GM12801 (cell line): ENCODE data around the gene FAM193A.

Experiments
- TF ChIP-seq, protein P1 (sequence below): IDR thresholded peaks from one replicate; pipeline ENCODE4 v1.5.1; 2011; ENCODE audit warnings: control low read depth; ENCODE audit not compliant: insufficient read length; ENCODE audit errors: extremely low read depth

FAM193A gene

DNA sequence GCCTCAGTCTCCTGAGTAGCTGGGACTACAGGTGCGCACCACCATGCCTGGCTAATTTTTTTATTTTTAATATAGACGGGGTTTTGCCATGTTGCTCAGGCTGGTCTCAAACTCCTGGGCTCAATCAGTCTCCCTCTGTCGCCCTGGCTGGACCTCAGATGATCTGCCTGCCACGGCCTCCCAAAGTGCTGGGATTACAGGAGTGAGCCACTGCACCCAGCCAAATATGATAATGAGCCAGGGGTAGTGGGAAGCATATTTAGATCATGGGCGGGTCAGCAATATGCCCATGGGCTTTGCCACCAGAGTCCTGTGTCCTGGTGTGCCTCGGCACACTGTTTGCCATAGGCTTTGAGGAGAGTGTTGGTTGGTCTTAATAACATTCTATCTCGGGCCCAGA, 71.8 kb downstream of the FAM193A start:
- TF ChIP-seq, protein P1, sequence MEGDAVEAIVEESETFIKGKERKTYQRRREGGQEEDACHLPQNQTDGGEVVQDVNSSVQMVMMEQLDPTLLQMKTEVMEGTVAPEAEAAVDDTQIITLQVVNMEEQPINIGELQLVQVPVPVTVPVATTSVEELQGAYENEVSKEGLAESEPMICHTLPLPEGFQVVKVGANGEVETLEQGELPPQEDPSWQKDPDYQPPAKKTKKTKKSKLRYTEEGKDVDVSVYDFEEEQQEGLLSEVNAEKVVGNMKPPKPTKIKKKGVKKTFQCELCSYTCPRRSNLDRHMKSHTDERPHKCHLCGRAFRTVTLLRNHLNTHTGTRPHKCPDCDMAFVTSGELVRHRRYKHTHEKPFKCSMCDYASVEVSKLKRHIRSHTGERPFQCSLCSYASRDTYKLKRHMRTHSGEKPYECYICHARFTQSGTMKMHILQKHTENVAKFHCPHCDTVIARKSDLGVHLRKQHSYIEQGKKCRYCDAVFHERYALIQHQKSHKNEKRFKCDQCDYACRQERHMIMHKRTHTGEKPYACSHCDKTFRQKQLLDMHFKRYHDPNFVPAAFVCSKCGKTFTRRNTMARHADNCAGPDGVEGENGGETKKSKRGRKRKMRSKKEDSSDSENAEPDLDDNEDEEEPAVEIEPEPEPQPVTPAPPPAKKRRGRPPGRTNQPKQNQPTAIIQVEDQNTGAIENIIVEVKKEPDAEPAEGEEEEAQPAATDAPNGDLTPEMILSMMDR: no peak

DNA sequence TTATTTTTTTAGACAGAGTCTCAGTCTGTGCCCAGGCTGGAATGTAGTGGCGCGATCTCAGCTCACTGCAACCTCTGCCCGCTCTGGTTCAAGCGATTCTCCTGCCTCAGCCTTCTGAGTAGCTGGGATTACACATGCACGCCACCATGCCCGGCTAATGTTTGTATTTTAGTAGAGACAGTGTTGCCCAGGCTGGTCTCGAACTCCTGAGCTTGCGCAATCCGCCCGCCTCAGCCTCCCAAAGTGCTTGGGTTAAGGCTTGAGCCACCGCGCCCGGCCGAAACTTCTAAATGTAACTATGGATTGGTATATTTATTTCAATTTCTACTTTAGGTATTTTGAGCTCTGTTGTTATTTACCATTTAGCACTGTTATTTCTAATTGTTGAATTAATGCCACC, 79.4 kb downstream of the FAM193A start:
- TF ChIP-seq, protein P1: no peak

DNA sequence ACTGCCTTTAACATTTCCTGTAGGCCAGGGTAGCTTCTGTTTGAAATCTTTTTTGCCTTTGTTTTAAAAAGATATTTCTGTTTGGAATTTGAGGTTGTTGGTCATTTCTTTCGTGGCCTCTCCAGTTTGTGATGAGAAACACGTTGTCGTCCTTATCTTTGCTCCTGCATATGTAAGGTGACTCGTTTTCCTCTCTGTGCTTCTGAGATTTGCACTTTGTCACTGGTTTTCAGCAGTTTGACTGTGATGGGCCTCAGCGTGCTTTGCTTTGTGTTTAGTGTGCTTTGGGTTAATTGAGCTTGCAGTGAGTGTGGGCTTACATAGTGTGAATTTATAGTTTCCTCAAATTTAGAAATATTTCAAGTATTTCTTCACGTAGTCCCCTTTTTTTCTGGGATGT, 81.5 kb downstream of the FAM193A start:
- TF ChIP-seq, protein P1: no peak

DNA sequence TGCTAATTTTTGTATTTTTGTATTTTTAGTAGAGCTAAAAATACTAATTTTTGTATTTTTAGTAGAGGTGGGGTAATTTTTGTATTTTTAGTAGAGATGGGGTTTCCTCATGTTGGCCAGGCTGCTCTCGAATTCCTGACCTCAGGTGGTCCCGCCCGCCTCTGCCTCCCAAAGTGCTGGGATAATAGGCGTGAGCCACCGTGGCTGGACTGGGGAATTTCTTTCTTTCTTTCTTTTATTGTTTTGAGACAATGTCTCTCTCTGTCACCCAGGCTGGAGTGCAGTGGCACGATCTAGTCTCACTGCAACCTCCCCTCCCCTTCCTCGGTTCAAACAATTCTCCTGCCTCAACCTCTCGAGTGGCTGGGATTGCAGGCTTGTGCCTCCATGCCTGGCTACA, 83.0 kb downstream of the FAM193A start:
- TF ChIP-seq, protein P1: no peak

DNA sequence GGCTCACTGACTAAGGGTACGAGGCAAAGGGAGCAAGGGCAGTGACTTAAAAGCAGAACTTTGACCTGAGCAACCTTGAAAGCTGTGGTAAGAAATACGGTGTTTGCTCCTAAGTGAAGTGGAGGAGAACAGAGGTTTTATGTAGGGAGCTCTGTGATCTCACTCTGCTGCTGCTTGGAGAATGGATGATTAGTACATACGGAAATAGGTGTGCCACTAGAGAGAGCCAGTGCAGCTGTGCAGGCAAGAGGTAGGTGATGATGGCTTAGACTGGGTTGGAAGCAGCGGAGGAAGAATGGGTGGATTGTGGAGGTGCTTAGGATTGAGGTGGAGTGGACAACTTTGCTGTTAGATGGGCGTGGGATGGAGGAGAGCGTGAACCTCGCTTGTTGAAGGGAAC, 85.0 kb downstream of the FAM193A start:
- TF ChIP-seq, protein P1: no peak

DNA sequence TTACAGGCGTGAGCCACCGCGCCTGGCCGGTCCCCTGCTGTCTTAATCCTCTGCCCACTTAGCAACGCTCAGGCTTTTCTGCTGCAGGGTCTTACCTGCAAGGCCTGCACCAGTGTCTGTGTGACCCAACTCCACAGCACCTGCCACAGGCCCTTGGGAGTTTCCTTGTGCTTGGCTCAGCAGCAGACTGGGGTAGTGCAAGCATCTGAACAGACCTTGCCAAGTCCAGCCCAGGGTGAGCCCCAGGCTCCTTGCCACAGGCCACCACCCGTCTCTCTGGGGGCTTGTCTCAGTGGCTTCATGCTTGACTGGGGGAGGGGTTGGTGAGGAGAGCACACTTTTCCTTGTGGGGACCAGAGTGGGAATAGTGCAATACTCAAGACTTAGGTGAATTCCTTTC, 87.0 kb downstream of the FAM193A start:
- TF ChIP-seq, protein P1: no peak

DNA sequence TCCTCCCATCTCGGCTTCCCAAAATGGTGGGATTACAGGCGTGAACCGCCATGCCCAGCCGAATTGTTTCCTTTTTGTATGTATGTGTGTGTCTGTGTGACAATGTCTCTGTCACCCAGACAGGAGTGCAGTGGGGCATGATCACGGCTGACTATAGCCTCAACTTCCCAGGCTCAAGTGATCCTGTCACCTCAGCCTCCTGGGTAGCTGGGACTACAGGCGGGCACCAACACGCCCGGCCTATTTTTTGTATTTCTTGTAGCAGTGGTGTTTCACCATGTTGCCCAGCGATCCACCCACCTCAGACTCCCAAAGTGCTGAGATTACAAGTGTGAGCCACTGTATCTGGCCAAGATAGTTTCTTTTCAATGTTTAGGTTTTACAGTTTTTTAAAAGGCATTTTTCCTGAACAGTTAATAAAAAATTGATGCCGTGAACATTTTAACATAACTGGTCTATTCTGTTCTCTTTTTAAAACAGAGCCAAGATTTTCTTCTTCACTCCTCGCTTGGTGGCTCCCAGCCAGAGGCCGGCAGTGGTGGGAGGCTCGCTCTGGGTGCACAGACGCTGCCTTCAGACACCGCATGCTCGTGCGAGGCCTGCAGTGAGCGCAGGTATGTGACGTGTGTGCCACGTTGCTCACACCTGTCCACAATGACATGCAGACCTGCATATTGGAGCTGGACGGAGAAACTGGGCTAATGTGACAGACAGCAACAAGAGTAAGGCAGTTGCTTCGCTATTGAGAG, 88.5 kb downstream of the FAM193A start:
- TF ChIP-seq, protein P1: no peak

DNA sequence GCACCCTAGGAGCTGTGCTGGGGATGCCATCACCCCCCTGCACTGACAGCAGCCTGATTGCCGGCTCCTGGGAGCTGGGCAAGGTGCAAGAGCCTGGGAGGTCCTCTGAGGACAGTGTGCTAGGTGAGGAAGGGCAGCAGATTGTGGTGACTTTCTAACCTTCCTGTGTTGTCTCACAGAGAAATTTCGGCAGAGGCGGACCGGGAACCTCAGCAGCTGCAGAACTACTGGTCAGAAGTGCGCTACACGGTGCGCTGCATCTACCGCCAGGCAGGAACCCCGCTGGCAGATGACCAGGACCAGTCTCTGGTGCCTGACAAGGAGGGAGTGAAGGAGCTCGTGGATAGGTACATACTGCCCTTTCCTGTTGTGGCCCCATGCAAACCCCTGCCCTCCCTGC, 89.8 kb downstream of the FAM193A start:
- TF ChIP-seq, protein P1: no peak
